Activated CD4-positive, alpha-beta T cell treated with anti-CD3 and anti-CD28 coated beads, Interleukin-2, amount 50 U/mL, for 4 hours (primary cell): ENCODE data around the gene PDGFB.

ENCODE experiments used
- DNase-seq, 2 experiments: peaks; one replicate each; pipeline ENCODE4 v3.0.0-alpha.2; 2020

PDGFB gene

GRCh38 chr22:39253435-39254070, 8.8 kb upstream of the PDGFB start:
- no peak for DNase-seq

GRCh38 chr22:39252461-39253434, 8.0 kb upstream of the PDGFB start:
- no peak for DNase-seq

- no peak for DNase-seq
These were observed 7.1 kb upstream of the PDGFB start for GRCh38 chr22:39251762-39252460.

- no peak for DNase-seq
These were observed 6.1 kb upstream of the PDGFB start for GRCh38 chr22:39250838-39251237.

GRCh38 chr22:39250131-39250530, 5.3 kb upstream of the PDGFB start:
- DNase-seq: no peak

GRCh38 chr22:39249086-39249704, 4.4 kb upstream of the PDGFB start:
- DNase-seq: no peak

GRCh38 chr22:39248254-39248653, 3.5 kb upstream of the PDGFB start:
- no peak for DNase-seq

GRCh38 chr22:39247361-39247760, 2.6 kb upstream of the PDGFB start:
- DNase-seq: no peak

- no peak for DNase-seq
These were observed 2.0 kb upstream of the PDGFB start for GRCh38 chr22:39246690-39247332.

- DNase-seq: no peak
These were observed 1.4 kb upstream of the PDGFB start for GRCh38 chr22:39246217-39246616.

GRCh38 chr22:39245130-39246039, 603 bp upstream of the PDGFB start:
- DNase-seq: no peak

GRCh38 chr22:39244136-39244495, 666 bp downstream of the PDGFB start:
- no peak for DNase-seq

- DNase-seq: no peak
These were observed 1.2 kb downstream of the PDGFB start for GRCh38 chr22:39243439-39244135.

- DNase-seq: peak; percentile 35 to 43
These were observed 2.0 kb downstream of the PDGFB start for GRCh38 chr22:39242595-39243438.

GRCh38 chr22:39241794-39242594, 2.8 kb downstream of the PDGFB start:
- peak; percentile 45 to 59 for DNase-seq

GRCh38 chr22:39240831-39241793, 3.7 kb downstream of the PDGFB start:
- DNase-seq: peak; percentile 37 to 38

GRCh38 chr22:39239561-39240423, 5.0 kb downstream of the PDGFB start:
- no peak for DNase-seq
